ENCODE data around the gene NT5C2.

GRCh38 chr10:103192089-103192450 lies 1.0 kb downstream of the NT5C2 start:
- TF ChIP-seq EZH2 (IDR thresholded peaks at IDR 0.05): no peak
- TF ChIP-seq POLR2AphosphoS5 (IDR thresholded peaks at IDR 0.05; ENCODE audit: borderline replicate concordance, low read depth, low read length): no peak
- no peak for TF ChIP-seq FOXP2 (optimal IDR thresholded peaks at IDR 0.05; ENCODE audit: control extremely low read depth, extremely low read length, insufficient read depth)

All from SK-N-MC (cell line).